SW480 (cell line): ENCODE data around the gene TBC1D9B.

Experiments
- DNase-seq: peaks from one replicate; pipeline ENCODE4 v3.0.0-alpha.2; 2016; ENCODE audit warnings: low spot score

Gene TBC1D9B

GRCh38 chr5:179906795-179907555, 722 bp downstream of the TBC1D9B start:
- peak; percentile 52 for DNase-seq

- DNase-seq = no peak
Observed at GRCh38 chr5:179906294-179906794, 1.4 kb downstream of the TBC1D9B start.

GRCh38 chr5:179905161-179905560, 2.5 kb downstream of the TBC1D9B start:
- no peak for DNase-seq

GRCh38 chr5:179904463-179905160, 3.1 kb downstream of the TBC1D9B start:
- DNase-seq = no peak

- DNase-seq = no peak
Observed at GRCh38 chr5:179902763-179903158, 4.9 kb downstream of the TBC1D9B start.

GRCh38 chr5:179901915-179902762, 5.6 kb downstream of the TBC1D9B start:
- no peak for DNase-seq

GRCh38 chr5:179901462-179901861, 6.2 kb downstream of the TBC1D9B start:
- DNase-seq = no peak

GRCh38 chr5:179900711-179901110, 7.0 kb downstream of the TBC1D9B start:
- no peak for DNase-seq

GRCh38 chr5:179900206-179900605, 7.5 kb downstream of the TBC1D9B start:
- DNase-seq = no peak

GRCh38 chr5:179895861-179896260, 11.8 kb downstream of the TBC1D9B start:
- no peak for DNase-seq

- no peak for DNase-seq
Observed at GRCh38 chr5:179893958-179894895, 13.5 kb downstream of the TBC1D9B start.

GRCh38 chr5:179893076-179893957, 14.4 kb downstream of the TBC1D9B start:
- DNase-seq = no peak

- DNase-seq = no peak
Observed at GRCh38 chr5:179892255-179892654, 15.4 kb downstream of the TBC1D9B start.

- DNase-seq = no peak
Observed at GRCh38 chr5:179890751-179891682, 16.7 kb downstream of the TBC1D9B start.

GRCh38 chr5:179889885-179890284, 17.8 kb downstream of the TBC1D9B start:
- no peak for DNase-seq

GRCh38 chr5:179887802-179888201, 19.9 kb downstream of the TBC1D9B start:
- no peak for DNase-seq

GRCh38 chr5:179887095-179887494, 20.6 kb downstream of the TBC1D9B start:
- no peak for DNase-seq

- no peak for DNase-seq
Observed at GRCh38 chr5:179886190-179886911, 21.3 kb downstream of the TBC1D9B start.
